GM18861 (cell line): Measurements from ENCODE around the gene PLXDC1.

Source experiments
- ATAC-seq: cut with Tn5 transposase; IDR thresholded peaks from one replicate; pipeline ENCODE4 v1.9.1; 2021; ENCODE audit not compliant: unreplicated experiment

PLXDC1 gene

DNA sequence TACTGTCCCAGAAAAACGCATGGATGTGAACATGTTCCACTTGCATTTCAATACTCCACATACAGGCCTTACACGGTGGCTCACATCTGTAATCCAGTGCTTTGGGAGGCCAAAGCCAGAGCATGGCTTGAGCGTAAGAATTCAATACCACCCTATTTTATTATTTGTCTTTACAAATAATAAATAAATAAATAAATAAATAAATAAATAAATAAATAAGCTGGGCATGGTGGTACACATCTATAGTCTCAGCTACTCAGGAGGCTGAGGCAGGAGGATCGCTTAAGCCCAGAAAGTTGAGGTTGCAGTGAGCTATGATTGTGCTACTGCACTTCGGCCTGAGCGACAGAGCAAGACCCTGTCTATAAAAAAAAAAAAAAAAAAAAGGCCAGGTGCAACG, 53.9 kb downstream of the PLXDC1 start:
- ATAC-seq = no peak

DNA sequence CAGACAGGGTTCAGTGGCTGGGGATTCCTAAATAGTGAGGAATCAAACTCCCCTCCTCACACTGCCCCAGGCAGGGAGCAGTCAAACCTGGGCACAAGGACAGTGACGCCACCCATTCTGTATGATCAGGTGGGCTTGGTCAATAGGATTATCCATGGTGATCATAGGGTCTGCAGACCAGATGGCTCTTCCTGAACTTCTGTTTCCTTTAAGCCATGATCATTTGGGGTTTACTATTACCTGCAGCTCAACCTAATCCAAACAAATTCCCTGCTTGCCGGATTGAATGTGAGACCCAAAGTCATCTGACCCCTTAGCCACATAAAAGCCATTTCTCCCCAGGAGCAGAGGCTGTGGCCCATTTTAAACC, 54.3 kb downstream of the PLXDC1 start:
- ATAC-seq = no peak

- no peak for ATAC-seq
Observed at GRCh38 chr17:39096508-39097149, 54.8 kb downstream of the PLXDC1 start.

DNA sequence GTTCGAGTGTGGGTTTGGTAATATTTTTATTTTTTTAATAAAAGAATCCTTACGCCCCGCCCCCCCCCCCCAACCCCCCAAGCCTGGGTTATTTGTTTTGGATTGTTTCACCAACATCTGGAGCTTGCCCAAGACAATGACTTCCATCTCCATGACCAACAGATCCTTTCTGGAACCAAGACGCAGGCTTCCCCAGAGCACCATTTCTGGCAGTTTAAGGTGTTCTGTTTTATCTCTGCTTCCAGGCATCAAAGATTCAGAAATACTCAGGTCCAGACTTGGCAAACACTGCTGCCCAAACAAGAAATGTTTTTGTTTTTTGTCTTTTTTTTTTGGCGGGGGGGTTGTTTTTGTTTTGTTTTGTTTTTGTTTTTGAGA, 56.1 kb downstream of the PLXDC1 start:
- ATAC-seq = no peak

GRCh38 chr17:39094607-39095308, 56.7 kb downstream of the PLXDC1 start:
- no peak for ATAC-seq

- no peak for ATAC-seq
Observed at GRCh38 chr17:39092692-39093230, 58.7 kb downstream of the PLXDC1 start.

DNA sequence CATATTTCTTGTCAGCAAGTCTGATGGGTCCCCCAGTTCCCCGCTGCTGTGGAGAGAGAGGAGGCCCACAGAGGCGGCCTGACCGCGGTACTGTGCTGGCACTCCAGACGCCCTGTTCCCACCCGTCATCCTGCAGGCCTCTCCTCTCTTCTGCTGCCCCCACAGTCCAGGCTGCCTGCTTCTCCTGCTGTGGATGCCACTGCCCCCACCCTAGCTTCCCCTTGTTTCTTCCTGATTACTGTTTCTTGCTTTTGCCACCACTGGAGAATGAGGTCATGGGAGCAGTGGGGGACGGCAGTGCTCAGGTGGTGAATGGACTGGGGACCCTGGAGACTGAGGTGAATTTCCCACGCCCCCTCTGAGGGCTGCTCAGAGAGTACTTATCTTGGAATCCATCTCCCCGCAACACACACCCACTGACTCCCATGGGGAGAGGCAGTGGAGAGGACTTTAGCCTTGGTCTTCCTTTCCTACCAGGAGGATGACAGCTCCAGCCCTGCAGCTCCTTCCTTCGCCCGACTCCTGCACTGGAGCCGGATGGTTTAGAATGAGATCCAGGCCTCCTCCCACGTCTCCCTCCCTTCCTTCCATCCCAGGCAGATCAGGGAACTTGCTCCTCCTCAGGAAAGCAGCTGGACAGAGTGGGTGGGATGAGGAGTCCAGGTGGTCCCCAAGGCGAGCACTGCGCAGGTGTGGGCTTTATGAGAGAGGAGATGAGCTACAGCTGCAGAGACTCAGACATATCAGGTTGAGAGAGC, 60.4 kb downstream of the PLXDC1 start:
- ATAC-seq = no peak

GRCh38 chr17:39090400-39090799, 61.0 kb downstream of the PLXDC1 start:
- no peak for ATAC-seq

DNA sequence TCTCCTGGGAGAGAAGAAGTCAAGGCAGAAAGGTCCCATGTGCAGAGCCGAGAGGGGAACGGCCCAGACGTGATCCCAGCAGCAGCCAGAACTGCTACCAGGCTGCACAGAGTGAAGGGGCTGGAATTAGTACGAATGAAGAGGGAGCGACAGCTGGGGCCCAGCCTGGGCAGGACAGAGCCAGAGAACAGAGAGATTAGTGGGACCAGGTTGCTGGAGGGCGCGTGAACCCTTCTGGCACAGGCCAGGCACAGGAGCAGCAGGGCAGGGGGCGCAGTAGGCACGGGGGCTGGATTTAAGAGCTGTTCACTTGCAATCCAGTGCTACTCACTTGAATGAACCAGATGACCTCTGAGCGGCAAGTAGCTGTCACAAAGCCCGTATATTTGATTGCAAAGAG, 66.9 kb downstream of the PLXDC1 start:
- no peak for ATAC-seq

DNA sequence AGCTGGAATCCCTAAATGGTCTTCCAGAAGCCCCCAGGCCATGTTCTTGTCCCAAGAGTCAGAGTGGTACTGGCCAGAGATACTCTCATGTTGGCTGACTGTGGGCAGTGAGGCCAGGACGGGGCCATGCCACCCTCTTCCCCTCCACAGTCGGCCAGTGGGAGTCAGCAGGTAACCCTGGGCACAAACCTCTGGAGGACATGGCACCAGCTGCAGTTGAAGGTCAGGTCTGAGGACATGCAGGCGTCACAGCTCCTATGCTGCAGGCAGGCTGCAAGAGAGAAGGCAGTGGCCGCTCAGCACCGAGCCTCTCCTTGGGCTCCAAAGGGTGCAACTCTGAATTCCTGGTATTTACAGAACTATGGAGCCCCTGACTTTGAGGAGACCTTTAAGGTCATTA, 68.2 kb downstream of the PLXDC1 start:
- ATAC-seq = no peak

- no peak for ATAC-seq
Observed at GRCh38 chr17:39082482-39082881, 69.0 kb downstream of the PLXDC1 start.

DNA sequence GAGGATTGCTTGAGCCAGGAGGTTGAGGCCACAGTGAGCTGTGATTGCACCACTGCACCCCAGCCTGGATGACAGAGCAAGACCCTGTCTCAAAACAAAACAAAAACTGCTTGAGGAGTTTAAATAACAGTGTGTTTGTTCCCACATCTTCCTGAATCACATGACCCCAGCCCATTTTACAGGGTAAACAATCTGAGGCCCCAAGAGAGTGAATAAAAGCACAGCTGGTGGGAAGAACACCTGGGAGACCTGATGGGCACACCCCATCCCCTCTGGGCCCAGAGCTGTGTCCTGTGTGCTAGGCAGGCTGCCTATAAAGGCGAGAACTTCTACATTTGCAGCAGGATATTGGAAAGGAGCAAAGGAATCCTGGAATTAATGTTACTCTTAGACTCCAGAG, 69.6 kb downstream of the PLXDC1 start:
- no peak for ATAC-seq

GRCh38 chr17:39080421-39081078, 70.9 kb downstream of the PLXDC1 start:
- ATAC-seq = no peak

- ATAC-seq = no peak
Observed at GRCh38 chr17:39079836-39080235, 71.6 kb downstream of the PLXDC1 start.

DNA sequence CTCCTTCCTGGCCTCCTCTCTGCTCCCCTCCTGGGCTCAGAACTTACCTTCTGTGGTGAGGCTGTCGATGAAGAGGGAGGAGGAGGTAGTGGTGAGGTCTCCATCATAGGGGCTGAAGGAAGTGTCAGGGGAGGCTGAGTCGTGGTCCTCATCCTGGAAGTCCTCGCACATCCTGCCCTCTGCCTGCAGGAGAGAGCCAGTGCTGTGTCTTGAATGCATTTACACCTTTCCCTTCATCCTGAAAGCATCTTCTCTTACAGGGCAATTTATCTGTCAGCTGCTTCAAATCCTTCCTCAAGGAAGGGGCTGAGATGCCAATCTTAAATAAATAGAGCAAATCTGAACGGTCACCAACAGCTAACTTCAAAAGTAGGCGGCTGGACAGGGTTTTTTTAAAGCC, 73.6 kb downstream of the PLXDC1 start:
- ATAC-seq = no peak

- no peak for ATAC-seq
Observed at GRCh38 chr17:39077252-39077651, 74.2 kb downstream of the PLXDC1 start.

DNA sequence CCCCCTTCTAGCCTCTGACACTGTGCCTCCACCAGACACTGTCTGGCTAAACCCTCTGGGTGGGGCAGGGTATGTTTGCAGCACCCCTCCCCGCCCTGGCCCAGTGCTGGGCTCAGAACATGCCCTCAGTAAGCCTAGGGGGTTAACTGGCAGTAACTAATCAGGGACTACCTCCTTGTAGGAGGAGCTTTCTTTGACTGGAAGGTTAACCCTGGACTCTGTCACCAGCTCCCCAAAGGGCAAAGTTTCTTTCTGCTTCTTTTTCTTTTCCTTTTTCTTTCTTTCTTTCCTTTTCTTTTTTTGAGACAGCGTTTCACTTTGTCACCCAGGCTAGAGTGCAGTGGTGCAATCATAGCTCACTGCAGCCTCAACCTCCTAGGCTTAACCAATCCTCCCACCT, 76.8 kb downstream of the PLXDC1 start:
- no peak for ATAC-seq

DNA sequence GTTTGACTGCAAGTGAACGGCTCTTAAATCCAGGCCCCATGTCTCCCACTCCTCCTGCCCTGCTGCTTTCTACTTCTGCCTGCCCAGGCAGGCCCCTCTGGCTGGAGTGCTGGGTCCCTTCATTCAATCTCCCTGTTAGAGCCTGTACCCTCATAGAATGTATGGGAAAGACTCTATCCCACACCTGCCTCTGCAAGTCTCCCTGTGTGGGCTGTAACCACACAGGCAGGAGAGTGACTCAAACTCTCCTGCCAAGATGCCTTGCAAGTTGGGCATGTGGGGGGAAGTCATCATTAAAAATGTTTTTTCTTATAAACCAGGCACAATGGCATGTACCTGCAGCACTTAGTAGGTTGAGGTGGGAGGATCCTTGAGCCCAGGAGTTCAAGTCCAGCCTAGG, 77.5 kb downstream of the PLXDC1 start:
- ATAC-seq = no peak

- no peak for ATAC-seq
Observed at GRCh38 chr17:39073353-39073752, 78.1 kb downstream of the PLXDC1 start.

DNA sequence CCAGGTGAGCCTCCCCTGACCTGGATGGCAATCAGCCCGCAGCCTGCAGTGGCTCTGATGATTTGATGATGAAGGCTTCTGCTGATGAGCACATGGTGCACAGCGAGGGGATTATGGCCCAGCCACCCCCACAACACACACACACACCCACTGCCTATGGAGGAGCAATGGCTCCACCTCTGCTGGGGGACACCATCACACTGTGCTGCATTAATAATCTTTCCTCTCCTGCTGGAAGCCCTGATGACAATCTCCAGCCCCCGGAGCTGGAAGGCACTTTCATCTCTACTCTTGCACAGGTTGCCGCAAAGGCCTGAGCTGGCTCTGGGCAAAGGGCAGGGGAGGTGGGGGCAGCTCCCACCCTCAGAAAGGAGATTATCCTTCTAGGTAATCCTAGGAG, 79.9 kb downstream of the PLXDC1 start:
- ATAC-seq = no peak

DNA sequence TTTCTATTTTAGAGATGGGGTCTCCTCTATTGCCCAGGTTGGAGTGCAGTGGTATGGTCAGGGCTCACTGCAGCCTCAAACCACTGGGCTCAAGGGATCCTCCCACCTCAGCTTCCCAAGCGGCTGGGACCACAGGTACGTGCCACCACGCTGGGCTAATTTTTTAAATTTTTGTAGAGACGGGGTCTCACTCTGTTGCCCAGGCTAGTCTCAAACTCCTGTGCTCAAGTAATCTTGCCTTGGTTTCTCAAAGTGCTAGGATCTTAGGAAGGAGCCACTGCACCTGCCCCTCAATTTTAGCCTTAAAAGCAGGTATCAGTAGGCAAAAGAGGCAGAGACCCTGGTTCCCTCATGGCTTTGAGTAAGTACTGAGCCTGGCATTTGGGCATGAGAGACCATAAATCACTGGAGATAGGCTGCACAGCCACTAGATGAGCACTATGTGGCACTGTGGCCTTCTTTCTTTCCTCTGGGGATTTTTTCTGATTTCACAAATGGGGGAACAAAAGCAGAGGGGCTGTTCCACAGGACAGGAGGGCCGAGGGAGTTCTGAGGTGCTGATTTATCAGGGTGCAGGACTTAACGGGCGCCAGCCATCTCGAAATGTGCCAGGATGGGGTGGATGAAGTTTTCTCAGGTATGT, 82.2 kb downstream of the PLXDC1 start:
- no peak for ATAC-seq
